Cardiac fibroblast (primary cell): Measurements from ENCODE around the gene RAB10.

Experiments used
- DNase-seq, 2 donors: peaks; one replicate each; pipeline versions ENCODE4 v3.0.0 to v3.0.0-alpha.2; 2010; ENCODE audit warnings: low read depth in 2 of 2
- H3K4me3 ChIP-seq, 2 donors: replicated peaks in 1 of 2; 1 replicate in 1 of 2; 2 replicates in 1 of 2; pipeline ENCODE4 v1.5.1; 2011; ENCODE audit warnings: low read depth in 2 of 2, low read length in 2 of 2, mild to moderate bottlenecking in 2 of 2, moderate library complexity in 1 of 2
- CTCF ChIP-seq: IDR thresholded peaks from one replicate; pipeline ENCODE4 v1.5.1; 2011; ENCODE audit warnings: low read depth, mild to moderate bottlenecking, low read length, inconsistent platforms

Gene RAB10

GRCh38 chr2:26173776-26174482, 140.0 kb downstream of the RAB10 start:
- DNase-seq: no peak
- no peak for TF ChIP-seq CTCF
- H3K4me3 ChIP-seq: no peak overlapping the region

DNA sequence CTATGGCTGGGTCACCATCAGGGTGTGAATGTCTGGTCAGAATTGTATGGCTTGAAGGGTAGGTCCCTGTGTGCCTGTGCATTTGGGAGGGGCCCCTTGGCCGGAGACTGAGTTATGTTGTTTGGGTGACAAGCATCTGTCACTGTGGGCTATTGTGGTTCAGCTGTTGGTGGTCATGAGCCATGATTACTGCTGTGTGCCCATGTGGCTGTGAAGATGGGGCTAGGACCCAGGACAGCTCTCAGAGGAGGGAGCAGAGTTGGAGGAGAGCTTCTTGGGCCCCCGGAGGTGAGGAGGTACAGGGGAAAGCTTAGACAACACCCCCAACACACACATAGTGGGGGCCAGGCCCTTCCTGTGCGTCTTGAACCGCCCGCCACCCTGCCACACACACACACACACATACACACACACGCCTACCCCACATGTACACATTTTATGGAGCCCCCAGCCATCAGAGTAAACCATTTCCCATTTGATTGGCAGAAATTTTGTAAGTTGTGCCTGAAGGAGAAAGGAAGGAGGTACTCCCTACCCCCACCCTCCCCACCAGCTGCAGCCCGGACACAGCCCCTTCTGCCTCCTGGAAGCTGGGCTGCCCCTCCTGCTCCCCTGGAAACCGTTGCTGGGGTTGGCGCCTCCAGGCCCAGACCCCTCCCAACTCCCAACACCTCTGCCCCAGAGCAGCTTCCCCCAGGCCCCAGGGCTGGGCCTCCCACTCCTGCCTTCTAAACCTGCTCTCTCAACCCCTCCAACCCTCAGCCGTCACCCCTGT, 141.0 kb downstream of the RAB10 start:
- no peak for TF ChIP-seq CTCF
- no peak overlapping the region for H3K4me3 ChIP-seq
- no peak for DNase-seq

- TF ChIP-seq CTCF: no peak
- H3K4me3 ChIP-seq: no peak overlapping the region
- no peak for DNase-seq
Observed at GRCh38 chr2:26175466-26176278, 141.8 kb downstream of the RAB10 start.

DNA sequence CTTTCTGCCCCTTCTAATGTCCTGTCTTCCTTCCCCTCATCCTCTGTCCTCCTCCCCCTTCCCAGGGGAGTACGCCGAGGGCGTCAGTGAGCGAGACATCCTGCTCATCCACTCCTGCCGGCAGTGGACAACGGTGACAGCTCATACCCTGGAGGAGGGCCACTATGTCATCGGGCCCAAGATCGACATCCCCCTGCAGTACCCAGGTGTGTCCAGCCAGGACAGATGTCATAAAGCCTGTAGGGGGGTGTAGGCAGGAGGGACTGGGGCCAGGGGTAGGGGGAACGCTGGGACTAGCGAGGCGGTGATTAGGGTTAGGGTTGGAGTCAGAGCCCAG, 142.4 kb downstream of the RAB10 start:
- DNase-seq: no peak
- no peak for TF ChIP-seq CTCF

DNA sequence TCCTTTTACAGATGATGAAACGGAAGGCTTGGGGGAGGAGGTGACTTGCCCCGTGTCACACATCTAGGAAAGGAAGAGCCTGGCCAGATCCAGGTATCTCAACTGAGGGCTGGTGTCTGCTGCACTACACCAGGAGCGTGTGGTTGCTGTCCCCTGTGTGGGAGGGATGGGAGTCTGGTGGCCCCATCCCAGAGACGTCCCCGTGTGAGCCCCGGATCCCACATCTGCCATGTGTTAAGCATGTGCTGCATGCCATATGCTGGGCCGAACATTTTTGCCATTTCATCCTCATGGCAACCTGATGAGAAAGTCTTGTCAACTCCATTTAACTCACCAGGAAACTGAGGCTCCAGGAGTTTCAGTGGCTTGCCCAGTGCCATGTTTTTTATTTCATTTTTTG, 143.2 kb downstream of the RAB10 start:
- no peak for DNase-seq
- TF ChIP-seq CTCF: no peak
- no peak overlapping the region for H3K4me3 ChIP-seq

More for the DNA sequence above, 142.4 kb downstream of the RAB10 start:
- no peak overlapping the region for H3K4me3 ChIP-seq

GRCh38 chr2:26178246-26178645, 144.4 kb downstream of the RAB10 start:
- no peak for TF ChIP-seq CTCF
- H3K4me3 ChIP-seq: peak overlapping the region; percentile 38 to 59
- DNase-seq: no peak
